ENCODE data around the gene BCAS3.

Gene BCAS3

GRCh38 chr17:61406971-61407911 lies 729.6 kb downstream of the BCAS3 start:
- DNase-seq: no peak

GRCh38 chr17:61408151-61409041 lies 730.7 kb downstream of the BCAS3 start:
- DNase-seq: no peak

GRCh38 chr17:61409301-61410112 lies 731.9 kb downstream of the BCAS3 start:
- DNase-seq: peak; percentile 30

- peak; percentile 71 for DNase-seq
Observed at GRCh38 chr17:61410141-61411010, 732.7 kb downstream of the BCAS3 start.

GRCh38 chr17:61411011-61411260 lies 733.3 kb downstream of the BCAS3 start:
- DNase-seq: no peak

GRCh38 chr17:61411261-61412142 lies 733.9 kb downstream of the BCAS3 start:
- no peak for DNase-seq

GRCh38 chr17:61412143-61412859 lies 734.6 kb downstream of the BCAS3 start:
- peak; percentile 68 for DNase-seq

- no peak for DNase-seq
Observed at GRCh38 chr17:61412860-61413660, 735.4 kb downstream of the BCAS3 start.

- DNase-seq: no peak
Observed at GRCh38 chr17:61413661-61414126, 736.0 kb downstream of the BCAS3 start.

GRCh38 chr17:61414141-61414935 lies 736.7 kb downstream of the BCAS3 start:
- no peak for DNase-seq

- DNase-seq: no peak
Observed at GRCh38 chr17:61414936-61415251, 737.2 kb downstream of the BCAS3 start.

GRCh38 chr17:61415374-61416210 lies 737.9 kb downstream of the BCAS3 start:
- no peak for DNase-seq

GRCh38 chr17:61416211-61416539 lies 738.5 kb downstream of the BCAS3 start:
- DNase-seq: no peak

- DNase-seq: peak; percentile 75
Observed at GRCh38 chr17:61416540-61417363, 739.1 kb downstream of the BCAS3 start.

GRCh38 chr17:61418449-61418848 lies 740.8 kb downstream of the BCAS3 start:
- DNase-seq: no peak

GRCh38 chr17:61419496-61420046 lies 741.9 kb downstream of the BCAS3 start:
- DNase-seq: no peak

GRCh38 chr17:61420052-61420451 lies 742.4 kb downstream of the BCAS3 start:
- DNase-seq: no peak

Data from activated CD4-positive, alpha-beta T cell treated with anti-CD3 and anti-CD28 coated beads, Interleukin-2, amount 50 U/mL, for 16 hours (primary cell).